Nephron (organoid): ENCODE measurements around the gene KLF12.

Experiments
- H3K27ac Mint-ChIP-seq, 3 experiments: 2 replicates each; pipeline ENCODE4 v1.8.0; 2020; ENCODE audit warnings: mixed read lengths in 3 of 3, mild to moderate bottlenecking in 2 of 3, moderate library complexity in 1 of 3
- H3K27me3 Mint-ChIP-seq: 2 replicates; pipeline ENCODE4 v1.8.0; 2021; ENCODE audit warnings: low read depth, mild to moderate bottlenecking, moderate library complexity, mixed read lengths
- H3K36me3 Mint-ChIP-seq: 2 replicates; pipeline ENCODE4 v1.8.0; 2020; ENCODE audit warnings: low read depth, mixed read lengths
- H3K4me1 Mint-ChIP-seq: 2 replicates; pipeline ENCODE4 v1.8.0; 2020; ENCODE audit warnings: mixed read lengths
- H3K4me3 Mint-ChIP-seq, 3 experiments: 2 replicates each; pipeline ENCODE4 v1.8.0; 2020; ENCODE audit warnings: mild to moderate bottlenecking in 3 of 3, mixed read lengths in 3 of 3, moderate library complexity in 2 of 3
- H3K9me3 Mint-ChIP-seq: 2 replicates; pipeline ENCODE4 v1.8.0; 2020; ENCODE audit warnings: mixed read lengths
- CTCF ChIP-seq, 3 experiments: fragments of 200-600 bp; sonication (generic); IDR thresholded peaks; one replicate each; pipeline ENCODE4 v1.5.0; 2021; ENCODE audit warnings: antibody characterized with exemption in 3 of 3; ENCODE audit not compliant: unreplicated experiment in 3 of 3

The KLF12 gene

DNA sequence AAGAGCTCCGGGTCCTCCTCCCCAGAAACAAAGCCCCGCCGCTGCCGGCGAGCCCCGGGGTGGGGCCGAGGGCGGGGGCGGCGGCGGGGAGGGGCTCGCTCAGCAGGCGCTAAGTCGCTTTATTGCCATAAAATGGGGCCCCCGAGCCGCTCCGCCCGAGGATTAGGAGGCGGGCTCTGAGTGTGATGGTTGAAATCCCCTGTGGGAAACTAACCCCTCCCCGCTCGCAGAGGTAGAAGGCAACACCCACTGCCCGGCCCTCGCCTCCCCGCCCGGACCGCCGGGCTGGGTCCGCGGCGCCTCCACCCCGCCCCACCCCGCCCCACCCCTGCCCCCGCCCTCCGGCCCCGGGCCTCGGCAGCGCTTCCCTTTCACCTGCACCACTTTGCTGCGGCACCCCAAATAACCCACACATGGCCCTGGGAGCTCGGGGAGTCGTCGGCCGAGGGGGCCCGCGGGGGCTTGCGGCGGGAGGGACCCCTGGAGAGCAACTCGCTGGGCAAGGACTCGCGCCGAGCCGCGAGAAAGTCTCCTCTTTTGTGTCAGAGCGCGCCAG lies at the start of gene KLF12:
Gene KLF12 (minus strand): TSS at position 184 of the 556 bp plus-strand sequence.
- Mint-ChIP-seq H3K9me3 (no peaks in the 10 kb centered on the region), H3K27me3 (no peaks in the 10 kb centered on the region), H3K4me3 (peak within 1 kb of the TSS; percentile 95 to 99 (median 98)), H3K36me3 (no peaks in the 10 kb centered on the region), H3K4me1 (peaks cover 28% of the 10 kb centered on the region), H3K27ac (peak within 1 kb of the TSS; percentile 98 to 100 (median 99))
- no peak for TF ChIP-seq CTCF (IDR thresholded peaks at IDR 0.05; ENCODE audit: unreplicated experiment in 3 of 3)

DNA sequence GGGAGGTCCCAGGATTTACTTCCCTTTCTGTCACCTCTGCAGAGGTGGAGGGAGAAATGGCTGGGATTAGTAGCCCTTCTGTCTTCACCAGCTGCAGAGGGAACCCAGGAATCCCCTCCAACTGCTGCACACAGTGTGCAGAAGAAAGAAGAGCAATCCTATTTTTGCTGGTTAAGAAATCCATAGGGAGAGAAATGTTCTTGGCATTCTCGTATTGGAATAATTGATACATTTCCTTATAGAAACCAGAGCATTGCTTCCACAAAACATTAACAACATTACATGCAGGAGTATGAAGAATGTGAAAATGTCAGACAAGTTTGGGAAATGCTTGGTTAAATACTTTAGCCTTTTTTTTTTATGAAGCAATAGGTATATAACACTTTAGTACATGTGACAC lies 48.3 kb upstream of the KLF12 start:
- Mint-ChIP-seq H3K4me1 (no peaks in the 10 kb centered on the region), H3K4me3 (no peak overlapping the region), H3K27ac (no peak overlapping the region), H3K9me3 (no peaks in the 10 kb centered on the region), H3K27me3 (peaks cover 3% of the 10 kb centered on the region), H3K36me3 (no peaks in the 10 kb centered on the region)
- no peak for TF ChIP-seq CTCF (IDR thresholded peaks at IDR 0.05; ENCODE audit: unreplicated experiment in 3 of 3)

DNA sequence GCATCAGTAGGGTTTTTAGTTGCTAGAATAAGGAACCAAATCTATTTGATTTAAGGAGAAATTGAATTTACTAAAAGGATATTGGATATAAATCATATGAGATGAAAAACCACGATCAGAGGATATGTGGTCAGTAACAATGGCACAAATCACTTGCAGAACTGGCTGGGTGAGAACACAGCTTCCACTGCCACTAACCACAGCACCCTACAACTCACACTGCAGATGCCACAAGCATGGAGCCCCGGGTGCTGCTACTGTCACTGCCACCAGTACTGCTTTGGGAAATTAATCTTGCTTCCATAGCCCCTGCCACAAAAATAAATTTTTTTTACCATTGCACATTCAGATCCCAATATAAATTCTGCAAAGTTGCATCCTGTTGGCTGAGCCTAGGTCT lies 40.6 kb upstream of the KLF12 start:
- no peaks in the 10 kb centered on the region for H3K36me3 Mint-ChIP-seq
- no peaks in the 10 kb centered on the region for H3K27me3 Mint-ChIP-seq
- no peak overlapping the region for H3K27ac Mint-ChIP-seq
- no peaks in the 10 kb centered on the region for H3K9me3 Mint-ChIP-seq
- peaks cover under 1% of the 10 kb centered on the region for H3K4me1 Mint-ChIP-seq
- no peak overlapping the region for H3K4me3 Mint-ChIP-seq
- no peak for TF ChIP-seq CTCF (IDR thresholded peaks at IDR 0.05; ENCODE audit: unreplicated experiment in 3 of 3)

- Mint-ChIP-seq H3K4me1 (peaks cover 5% of the 10 kb centered on the region), H3K9me3 (no peaks in the 10 kb centered on the region), H3K27ac (no peak overlapping the region), H3K27me3 (no peaks in the 10 kb centered on the region), H3K4me3 (no peak overlapping the region), H3K36me3 (no peaks in the 10 kb centered on the region)
- TF ChIP-seq CTCF (IDR thresholded peaks at IDR 0.05; ENCODE audit: unreplicated experiment in 3 of 3), result no peak
Measured at GRCh38 chr13:74173822-74174221, 39.6 kb upstream of the KLF12 start.

- no peaks in the 10 kb centered on the region for H3K27me3 Mint-ChIP-seq
Measured at GRCh38 chr13:74171641-74172040, 37.4 kb upstream of the KLF12 start.

More at GRCh38 chr13:74171641-74172040, 37.4 kb upstream of the KLF12 start:
- H3K4me1 Mint-ChIP-seq, result peaks cover 15% of the 10 kb centered on the region
- no peak overlapping the region for H3K27ac Mint-ChIP-seq
- no peak overlapping the region for H3K4me3 Mint-ChIP-seq
- no peak for TF ChIP-seq CTCF (IDR thresholded peaks at IDR 0.05; ENCODE audit: unreplicated experiment in 3 of 3)
- no peaks in the 10 kb centered on the region for H3K9me3 Mint-ChIP-seq
- H3K36me3 Mint-ChIP-seq, result no peaks in the 10 kb centered on the region
